CD4-positive, alpha-beta T cell treated with Interleukin-17A for 1 hour (primary cell): ENCODE data around the gene RNF217.
"Not testable (repeated sequence)": the region's sequence is repeated elsewhere in the genome, so short reads cannot be mapped to it uniquely, and the experiment has no call there.

ENCODE experiments used
- DNase-seq: peaks from one replicate; pipeline ENCODE4 v3.0.0-alpha.2; 2020

RNF217 gene

GRCh38 chr6:125066964-125067363 is 104.7 kb downstream of the RNF217 start:
- peak; percentile 52 for DNase-seq

- DNase-seq, result no peak
Observed at GRCh38 chr6:125067552-125067951, 105.3 kb downstream of the RNF217 start.

- no peak for DNase-seq
Observed at GRCh38 chr6:125073071-125073470, 110.8 kb downstream of the RNF217 start.

GRCh38 chr6:125074120-125074519 is 111.9 kb downstream of the RNF217 start:
- no peak for DNase-seq

- not testable (repeated sequence) for DNase-seq
Observed at GRCh38 chr6:125075073-125075472, 112.8 kb downstream of the RNF217 start.

- no peak for DNase-seq
Observed at GRCh38 chr6:125075741-125076481, 113.7 kb downstream of the RNF217 start.

- DNase-seq, result no peak
Observed at GRCh38 chr6:125076482-125076742, 114.2 kb downstream of the RNF217 start.

- no peak for DNase-seq
Observed at GRCh38 chr6:125077453-125077852, 115.2 kb downstream of the RNF217 start.

- no peak for DNase-seq
Observed at GRCh38 chr6:125078602-125079321, 116.5 kb downstream of the RNF217 start.

- DNase-seq, result no peak
Observed at GRCh38 chr6:125082908-125083683, 120.9 kb downstream of the RNF217 start.

- DNase-seq, result no peak
Observed at GRCh38 chr6:125083684-125083990, 121.4 kb downstream of the RNF217 start.

- DNase-seq, result no peak
Observed at GRCh38 chr6:125086716-125087115, 124.5 kb downstream of the RNF217 start.

GRCh38 chr6:125088963-125089362 is 126.7 kb downstream of the RNF217 start:
- no peak for DNase-seq

- DNase-seq, result no peak
Observed at GRCh38 chr6:125094563-125094962, 132.3 kb downstream of the RNF217 start.

GRCh38 chr6:125095580-125096301 is 133.5 kb downstream of the RNF217 start:
- DNase-seq, result no peak

GRCh38 chr6:125097186-125097585 is 134.9 kb downstream of the RNF217 start:
- DNase-seq, result no peak

- no peak for DNase-seq
Observed at GRCh38 chr6:125098253-125098652, 136.0 kb downstream of the RNF217 start.

GRCh38 chr6:125099211-125100073 is 137.2 kb downstream of the RNF217 start:
- DNase-seq, result peak; percentile 23

- DNase-seq, result no peak
Observed at GRCh38 chr6:125100074-125100652, 137.9 kb downstream of the RNF217 start.

- DNase-seq, result no peak
Observed at GRCh38 chr6:125101128-125101527, 138.9 kb downstream of the RNF217 start.

- no peak for DNase-seq
Observed at GRCh38 chr6:125101631-125102030, 139.4 kb downstream of the RNF217 start.

- no peak for DNase-seq
Observed at GRCh38 chr6:125102411-125102810, 140.2 kb downstream of the RNF217 start.
